ENCODE results near the gene SF3A2.

DNA sequence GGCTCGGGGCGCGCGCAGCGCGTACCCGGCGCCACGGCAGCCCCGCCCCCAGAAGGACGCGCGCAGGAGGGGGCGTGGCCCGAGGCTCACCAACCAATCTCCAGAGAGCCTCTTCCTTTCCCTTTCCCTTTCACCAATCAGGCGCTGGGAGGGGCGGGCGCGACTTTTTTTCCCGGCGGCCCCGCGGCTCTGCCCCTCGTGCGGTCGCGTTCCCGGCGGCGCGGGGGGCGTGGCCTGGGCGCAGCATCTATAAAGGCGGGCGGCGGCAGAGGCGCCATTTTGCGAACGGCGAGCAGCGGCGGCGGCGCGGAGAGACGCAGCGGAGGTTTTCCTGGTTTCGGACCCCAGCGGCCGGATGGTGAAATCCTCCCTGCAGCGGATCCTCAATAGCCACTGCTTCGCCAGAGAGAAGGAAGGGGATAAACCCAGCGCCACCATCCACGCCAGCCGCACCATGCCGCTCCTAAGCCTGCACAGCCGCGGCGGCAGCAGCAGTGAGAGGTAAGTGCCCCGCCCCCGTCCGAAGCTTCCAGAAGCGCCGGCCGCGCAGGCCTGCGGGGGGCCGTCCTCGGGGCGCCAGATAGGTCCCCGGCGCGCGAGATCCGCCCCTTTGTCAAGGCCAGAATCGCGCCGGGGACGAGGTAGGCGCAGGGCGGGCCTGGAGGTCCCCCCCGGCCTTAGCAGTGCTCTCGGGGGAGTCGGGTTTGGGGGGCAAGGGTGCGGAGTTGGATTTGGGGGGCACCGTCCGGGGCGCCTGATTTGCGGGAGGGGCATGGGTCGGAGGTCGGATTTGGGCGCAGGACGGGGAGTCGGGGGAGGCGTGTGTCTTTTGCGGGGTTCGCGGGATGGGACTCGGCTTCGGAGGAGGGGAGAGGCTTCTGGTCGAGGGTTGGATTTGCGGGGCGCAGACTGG lies 32.9 kb downstream of the SF3A2 start:
- TF ChIP-seq CTCF (IDR thresholded peaks at IDR 0.05 in 8 of 11, conservative IDR thresholded peaks at IDR 0.05 in 3 of 11) (peak in 10 of 11 experiments; percentile 12 to 53 (median 39)), POLR2AphosphoS5 (IDR thresholded peaks at IDR 0.05) (peak; percentile 100)
